Tibial nerve (tissue), 4 donors: ENCODE results near the gene NLRP5. TPM values are rescaled to one million over a fixed set of nuclear protein-coding genes. Genes with fewer than 3 reads are reported as not detected.

Source experiments
- DNase-seq, 2 donors: peaks; one replicate each; pipeline ENCODE4 v3.0.0-alpha.2; 2019; ENCODE audit warnings: low spot score in 2 of 2
- H3K27ac ChIP-seq, 4 donors: fragments of 200-600 bp; sonication (generic) in 3 of 4; one replicate each; pipeline ENCODE4 v1.5.1; 2017 to 2019; ENCODE audit warnings: mild to moderate bottlenecking in 1 of 4
- H3K27me3 ChIP-seq, 2 donors: fragments of 200-600 bp; sonication (generic) in 1 of 2; one replicate each; pipeline versions ENCODE4 v1.5.1 to v1.6.0; 2017 to 2019
- H3K36me3 ChIP-seq, 3 donors: fragments of 200-600 bp; sonication (generic); one replicate each; pipeline ENCODE4 v1.5.1; 2018 to 2019
- H3K4me1 ChIP-seq, 4 donors: fragments of 200-600 bp; sonication (generic) in 3 of 4; one replicate each; pipeline ENCODE4 v1.5.1; 2017 to 2019
- H3K4me3 ChIP-seq, 4 donors: fragments of 200-600 bp; sonication (generic) in 3 of 4; one replicate each; pipeline ENCODE4 v1.5.1; 2017 to 2019; ENCODE audit warnings: mild to moderate bottlenecking in 1 of 4, moderate library complexity in 1 of 4
- H3K9me3 ChIP-seq, 4 donors: fragments of 200-600 bp; sonication (generic) in 3 of 4; one replicate each; pipeline ENCODE4 v1.5.1; 2017 to 2019
- EP300 ChIP-seq, 2 donors: sonication (generic); formaldehyde crosslinking; IDR thresholded peaks; one replicate each; pipeline ENCODE4 v1.6.1; 2017; ENCODE audit warnings: antibody characterized with exemption in 2 of 2, mild to moderate bottlenecking in 1 of 2
- POLR2A ChIP-seq, 2 donors: fragments of 450-650 bp; IDR thresholded peaks; one replicate each; pipeline ENCODE4 v1.6.1; 2017; ENCODE audit warnings: antibody characterized with exemption in 2 of 2, mild to moderate bottlenecking in 2 of 2, moderate library complexity in 2 of 2
- WGBS, 2 donors: methylation state at CpG; one replicate each; pipeline ENCODE4 v1.1.5; 2018; 5-methylcytosine and 5-hydroxymethylcytosine counted together
- total RNA-seq, 4 donors: library from RNA; depleted of rRNA; stranded (reverse); fragments of >200 nt; gene quantifications; one replicate each; pipeline ENCODE4 v1.1.0, GENCODE V29; 2016
- TF ChIP-seq, protein P1 (sequence below), 5 experiments: fragments of 200-600 bp in 3 of 5; fragments of 450-650 bp in 2 of 5; sonication (generic) in 3 of 5; IDR thresholded peaks; one replicate each; pipeline ENCODE4 v1.5.1; 2016 to 2019; ENCODE audit warnings: antibody characterized with exemption in 5 of 5, mild to moderate bottlenecking in 3 of 5, moderate library complexity in 2 of 5

The NLRP5 gene
- total RNA-seq, 4 donors from 2014 or later, result not detected

DNA sequence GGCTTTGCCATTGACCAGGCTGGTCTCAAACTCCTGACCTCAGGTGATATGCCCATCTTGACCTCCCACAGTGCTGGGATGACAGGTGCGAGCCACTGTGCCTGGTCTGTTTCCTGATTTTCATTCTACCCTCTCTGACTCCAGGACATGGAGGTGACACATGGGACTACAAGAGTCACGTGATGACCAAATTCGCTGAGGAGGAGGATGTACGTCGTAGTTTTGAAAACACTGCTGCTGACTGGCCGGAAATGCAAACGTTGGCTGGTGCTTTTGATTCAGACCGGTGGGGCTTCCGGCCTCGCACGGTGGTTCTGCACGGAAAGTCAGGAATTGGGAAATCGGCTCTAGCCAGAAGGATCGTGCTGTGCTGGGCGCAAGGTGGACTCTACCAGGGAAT lies 40.2 kb downstream of the NLRP5 start:
- Histone ChIP-seq H3K9me3 (peaks cover 0 to 59% (median 0%) of the 10 kb centered on the region in 4 donors), H3K27ac (no peak overlapping the region), H3K4me3 (no peak overlapping the region), H3K27me3 (no peaks in the 10 kb centered on the region), H3K36me3 (no peaks in the 10 kb centered on the region), H3K4me1 (no peaks in the 10 kb centered on the region)
- TF ChIP-seq, protein P1, sequence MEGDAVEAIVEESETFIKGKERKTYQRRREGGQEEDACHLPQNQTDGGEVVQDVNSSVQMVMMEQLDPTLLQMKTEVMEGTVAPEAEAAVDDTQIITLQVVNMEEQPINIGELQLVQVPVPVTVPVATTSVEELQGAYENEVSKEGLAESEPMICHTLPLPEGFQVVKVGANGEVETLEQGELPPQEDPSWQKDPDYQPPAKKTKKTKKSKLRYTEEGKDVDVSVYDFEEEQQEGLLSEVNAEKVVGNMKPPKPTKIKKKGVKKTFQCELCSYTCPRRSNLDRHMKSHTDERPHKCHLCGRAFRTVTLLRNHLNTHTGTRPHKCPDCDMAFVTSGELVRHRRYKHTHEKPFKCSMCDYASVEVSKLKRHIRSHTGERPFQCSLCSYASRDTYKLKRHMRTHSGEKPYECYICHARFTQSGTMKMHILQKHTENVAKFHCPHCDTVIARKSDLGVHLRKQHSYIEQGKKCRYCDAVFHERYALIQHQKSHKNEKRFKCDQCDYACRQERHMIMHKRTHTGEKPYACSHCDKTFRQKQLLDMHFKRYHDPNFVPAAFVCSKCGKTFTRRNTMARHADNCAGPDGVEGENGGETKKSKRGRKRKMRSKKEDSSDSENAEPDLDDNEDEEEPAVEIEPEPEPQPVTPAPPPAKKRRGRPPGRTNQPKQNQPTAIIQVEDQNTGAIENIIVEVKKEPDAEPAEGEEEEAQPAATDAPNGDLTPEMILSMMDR (IDR thresholded peaks at IDR 0.05), result no peak
- TF ChIP-seq EP300 (IDR thresholded peaks at IDR 0.05) (no peak), POLR2A (IDR thresholded peaks at IDR 0.05) (no peak)
- no peak for DNase-seq
- 92 to 94% methylated on average over 15 of the region's 15 CpGs for WGBS, 2 donors

GRCh38 chr19:56053596-56053995 lies 67.0 kb downstream of the NLRP5 start:
- Histone ChIP-seq H3K4me3 (no peak overlapping the region), H3K27ac (no peak overlapping the region), H3K9me3 (peaks cover 0 to 18% (median 0%) of the 10 kb centered on the region in 4 donors), H3K27me3 (no peaks in the 10 kb centered on the region), H3K36me3 (no peaks in the 10 kb centered on the region), H3K4me1 (no peaks in the 10 kb centered on the region)
- 89 to 91% methylated on average over 18 of the region's 18 CpGs for WGBS, 2 donors
- TF ChIP-seq, protein P1 (IDR thresholded peaks at IDR 0.05), result no peak
- no peak for TF ChIP-seq POLR2A (IDR thresholded peaks at IDR 0.05)
- no peak for TF ChIP-seq EP300 (IDR thresholded peaks at IDR 0.05)
- DNase-seq, result no peak

GRCh38 chr19:56066152-56067023 lies 79.8 kb downstream of the NLRP5 start:
- DNase-seq, result no peak
- TF ChIP-seq, protein P1 (IDR thresholded peaks at IDR 0.05), result peak; percentile 77 to 89 (median 86)
- no peak for TF ChIP-seq EP300 (IDR thresholded peaks at IDR 0.05)
- peak overlapping the region in 1 of 4 donors; percentile 15 for H3K4me3 ChIP-seq
- H3K9me3 ChIP-seq, result peaks cover 0 to under 1% (median 0%) of the 10 kb centered on the region in 4 donors
- peaks cover 0 to 9% (median 0%) of the 10 kb centered on the region in 4 donors for H3K4me1 ChIP-seq
- 6 to 7% methylated on average over 30 to 31 of the region's 39 CpGs for WGBS, 2 donors
- H3K36me3 ChIP-seq, result no peaks in the 10 kb centered on the region
- no peak overlapping the region for H3K27ac ChIP-seq
- peaks cover 0 to 8% of the 10 kb centered on the region in 2 donors for H3K27me3 ChIP-seq

- 77 to 85% methylated on average over 3 of the region's 3 CpGs for WGBS, 2 donors
- H3K27ac ChIP-seq, result no peak overlapping the region
- TF ChIP-seq, protein P1 (IDR thresholded peaks at IDR 0.05), result no peak
- no peak for TF ChIP-seq EP300 (IDR thresholded peaks at IDR 0.05)
- no peak for TF ChIP-seq POLR2A (IDR thresholded peaks at IDR 0.05)
- peaks cover 0 to 8% of the 10 kb centered on the region in 2 donors for H3K27me3 ChIP-seq
- no peak for DNase-seq
- H3K4me3 ChIP-seq, result no peak overlapping the region
- H3K9me3 ChIP-seq, result no peaks in the 10 kb centered on the region
- no peaks in the 10 kb centered on the region for H3K36me3 ChIP-seq
- H3K4me1 ChIP-seq, result peaks cover 0 to 9% (median 0%) of the 10 kb centered on the region in 4 donors
Observed at GRCh38 chr19:56069642-56070041, 83.1 kb downstream of the NLRP5 start.

DNA sequence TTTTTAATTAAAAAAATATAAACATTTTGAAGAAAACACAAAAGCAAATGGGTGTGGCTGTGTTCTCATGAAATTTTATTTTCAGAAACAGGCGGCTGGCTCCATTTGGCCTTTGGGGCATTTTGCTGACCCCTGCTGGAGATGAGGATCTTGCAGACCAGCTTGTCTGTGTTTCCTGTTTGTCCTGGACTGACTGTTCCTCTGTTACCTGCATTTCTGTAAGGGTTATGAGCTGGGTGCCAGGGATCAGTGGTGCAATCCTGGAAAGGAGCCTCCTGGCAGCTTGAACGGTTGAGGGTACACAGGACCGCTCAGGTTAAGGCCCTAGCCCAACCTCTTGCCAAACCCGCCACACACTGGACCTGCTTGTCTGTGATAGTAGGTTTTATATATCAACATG lies 84.6 kb downstream of the NLRP5 start:
- no peak for DNase-seq
- no peak for TF ChIP-seq EP300 (IDR thresholded peaks at IDR 0.05)
- no peak for TF ChIP-seq POLR2A (IDR thresholded peaks at IDR 0.05)
- TF ChIP-seq, protein P1 (IDR thresholded peaks at IDR 0.05), result no peak
- Histone ChIP-seq H3K36me3 (no peaks in the 10 kb centered on the region), H3K27me3 (peaks cover 0 to 4% of the 10 kb centered on the region in 2 donors), H3K4me1 (peaks cover 0 to 7% (median 0%) of the 10 kb centered on the region in 4 donors), H3K27ac (no peak overlapping the region), H3K4me3 (no peak overlapping the region), H3K9me3 (no peaks in the 10 kb centered on the region)
- WGBS, 2 donors, result 58 to 65% methylated on average over 4 of the region's 4 CpGs
